ENCODE data around the gene GALNT2.

GALNT2 gene

DNA sequence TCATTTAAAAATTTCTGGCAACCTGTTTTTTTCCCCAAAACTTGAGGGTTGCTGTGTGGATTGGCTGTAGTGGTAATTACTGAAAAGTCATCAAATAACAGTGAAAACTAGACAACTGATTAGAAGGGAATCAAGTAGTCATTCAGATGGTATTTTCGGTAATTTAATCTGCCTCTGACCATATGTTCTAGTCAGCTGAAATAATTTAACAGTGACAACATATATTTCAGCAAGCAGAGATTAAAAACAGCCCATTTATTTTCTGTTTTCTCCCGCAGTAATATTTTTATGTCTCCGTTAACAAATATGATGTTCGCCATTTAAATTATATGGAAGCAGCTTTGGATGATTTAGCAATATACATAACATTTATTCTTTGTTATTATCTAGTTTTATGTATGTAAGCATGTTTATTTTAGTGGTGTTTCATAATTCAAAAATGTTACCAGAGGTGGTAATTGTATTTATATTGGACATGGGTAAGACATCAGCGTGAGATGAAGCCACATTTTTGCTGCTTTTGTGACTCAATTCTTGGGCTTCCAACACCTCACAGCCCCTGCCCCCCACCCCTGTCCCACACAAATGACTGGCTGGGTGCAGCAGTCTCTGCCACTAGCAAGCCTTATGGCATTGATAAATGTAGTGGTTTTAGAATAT is 104.4 kb downstream of the GALNT2 start:
- no peak for DNase-seq

DNA sequence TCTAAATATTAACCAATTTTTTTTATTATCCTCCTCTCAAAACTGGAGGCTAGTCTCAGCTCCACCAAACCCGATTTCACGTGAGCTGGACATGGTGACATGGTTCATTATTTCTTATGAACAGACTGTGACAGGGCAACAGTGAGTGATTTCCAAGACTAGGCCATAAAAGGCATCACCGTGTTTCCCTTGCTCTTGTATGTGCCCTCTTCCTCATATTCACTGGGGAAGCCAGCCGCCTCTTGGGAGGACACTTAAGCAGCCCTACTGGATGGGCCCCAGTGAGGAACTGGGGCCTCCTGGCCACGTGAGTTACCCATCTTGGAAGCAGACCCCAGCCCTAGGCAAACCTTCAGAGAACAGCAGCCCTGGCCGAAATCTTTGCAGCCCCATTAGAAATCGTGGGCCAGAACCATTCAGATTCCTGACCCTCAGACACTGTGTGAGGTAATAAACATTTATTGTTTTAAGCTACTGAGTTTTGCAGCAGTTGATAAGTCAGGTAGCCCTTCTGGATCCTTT is 105.0 kb downstream of the GALNT2 start:
- DNase-seq = no peak

DNA sequence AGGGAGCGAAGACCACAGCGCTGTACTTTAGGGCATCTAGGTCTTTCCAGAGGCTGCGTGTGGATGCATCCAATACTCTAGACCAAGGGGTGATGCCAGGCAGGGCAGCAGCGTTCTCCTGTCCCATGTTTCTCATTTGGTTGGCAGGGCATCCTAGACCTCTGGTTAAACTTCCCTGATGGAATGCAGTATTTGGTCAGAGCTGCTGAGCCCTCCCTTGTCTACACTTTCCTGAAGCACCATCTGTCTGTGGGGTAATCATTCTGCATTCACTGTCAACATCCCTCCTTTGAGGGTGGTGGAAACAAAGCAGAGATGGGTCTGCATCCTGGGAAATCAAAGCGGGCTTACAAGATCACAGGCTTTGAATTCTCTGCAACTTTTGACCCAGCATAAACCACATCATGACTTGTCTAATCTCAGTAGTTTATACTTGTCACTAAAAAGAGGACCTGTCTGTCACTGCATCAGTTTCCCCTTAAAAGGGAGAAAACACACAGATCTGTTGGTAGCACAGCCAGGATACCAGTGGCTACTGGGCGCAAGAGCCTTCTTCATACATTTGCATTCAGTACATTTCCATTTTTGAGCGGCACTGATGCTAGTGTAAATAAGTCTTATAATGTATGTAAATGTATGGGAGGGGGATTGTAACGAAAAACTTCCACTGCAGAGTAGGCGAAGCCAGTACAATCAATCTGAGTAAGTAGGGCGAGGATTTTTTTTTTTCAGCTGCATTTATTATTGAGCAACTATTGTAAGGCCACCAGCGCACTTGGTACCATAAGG is 106.3 kb downstream of the GALNT2 start:
- no peak for DNase-seq

DNA sequence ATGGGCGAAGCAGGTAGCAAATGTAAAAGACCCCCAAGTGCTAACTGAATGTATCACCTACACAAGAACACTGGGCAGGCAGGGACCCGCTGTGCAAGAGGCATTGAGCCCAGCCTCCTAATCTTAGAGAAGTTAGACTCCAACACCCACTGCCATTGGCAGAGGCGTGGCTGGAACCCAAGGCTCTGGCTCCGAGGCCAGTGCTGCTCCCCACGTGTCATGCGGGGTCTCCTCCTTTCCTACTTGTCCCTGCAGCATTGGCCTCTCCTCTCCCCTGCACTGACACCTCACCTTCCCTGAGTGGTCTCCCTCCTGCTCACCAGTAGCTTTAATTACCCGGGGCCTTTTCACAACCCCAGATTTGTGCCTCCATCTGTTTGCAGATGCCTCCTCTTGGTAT is 107.0 kb downstream of the GALNT2 start:
- no peak for DNase-seq

DNA sequence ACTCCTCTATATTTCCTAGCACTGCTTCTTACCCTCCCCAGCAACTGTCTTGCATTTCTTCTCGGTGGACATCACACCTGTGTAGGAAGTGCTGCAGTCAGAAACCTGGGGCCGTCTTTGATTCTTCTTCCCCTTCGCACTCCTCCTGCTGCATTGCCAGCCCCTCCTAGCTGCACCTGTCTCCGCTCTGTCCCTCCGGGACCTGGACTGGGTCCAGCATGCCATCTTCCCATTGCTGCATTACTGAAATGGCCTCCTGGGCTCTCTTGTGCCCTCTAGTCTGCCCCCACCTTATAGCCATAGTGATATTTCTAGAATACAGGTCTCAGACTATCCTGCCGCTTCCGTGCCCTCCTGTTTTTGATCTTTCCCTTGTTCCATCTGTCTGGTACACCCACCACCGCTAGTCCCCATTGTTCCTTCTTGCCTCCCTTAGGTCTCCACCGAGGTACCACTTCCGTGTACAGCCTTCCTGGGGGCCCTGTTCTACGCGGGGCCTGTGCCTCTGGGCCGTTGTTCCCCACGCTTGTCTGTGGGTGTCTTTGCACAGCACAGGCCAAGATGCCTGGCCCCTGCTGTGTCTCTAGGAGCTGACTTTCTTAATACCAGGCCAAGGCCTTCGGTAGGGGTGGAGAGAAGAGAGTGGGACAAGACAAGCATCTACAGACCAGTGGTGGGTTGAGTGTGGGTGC is 107.6 kb downstream of the GALNT2 start:
- DNase-seq = no peak

DNA sequence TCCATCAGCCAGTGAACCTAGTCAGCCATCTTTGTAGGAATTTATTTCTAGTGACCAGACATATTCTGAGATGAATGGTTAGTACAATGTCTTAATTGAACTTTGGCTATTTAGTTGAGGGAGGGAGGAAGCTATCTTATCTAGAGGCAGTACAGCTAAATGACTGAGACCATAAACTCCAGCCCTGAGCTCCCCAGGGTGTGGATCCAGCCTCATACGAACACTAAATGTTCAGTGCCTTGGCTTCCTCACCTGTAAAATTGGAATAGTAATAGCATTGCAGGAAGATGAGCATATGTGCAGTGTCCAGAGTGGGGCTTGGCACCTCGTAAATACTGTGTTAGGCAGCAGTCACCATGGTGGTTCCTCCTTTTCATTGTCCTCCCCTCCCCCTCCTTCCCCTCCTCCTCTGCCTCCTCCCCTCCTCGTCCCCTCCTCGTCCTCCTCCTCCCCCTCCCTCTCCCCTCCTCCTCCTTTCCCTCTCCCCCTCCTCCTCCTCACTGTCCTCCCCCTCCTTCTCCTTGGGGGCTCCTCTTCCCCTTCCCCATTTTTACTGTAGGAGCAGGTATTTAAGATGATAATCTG is 108.2 kb downstream of the GALNT2 start:
- no peak for DNase-seq

DNA sequence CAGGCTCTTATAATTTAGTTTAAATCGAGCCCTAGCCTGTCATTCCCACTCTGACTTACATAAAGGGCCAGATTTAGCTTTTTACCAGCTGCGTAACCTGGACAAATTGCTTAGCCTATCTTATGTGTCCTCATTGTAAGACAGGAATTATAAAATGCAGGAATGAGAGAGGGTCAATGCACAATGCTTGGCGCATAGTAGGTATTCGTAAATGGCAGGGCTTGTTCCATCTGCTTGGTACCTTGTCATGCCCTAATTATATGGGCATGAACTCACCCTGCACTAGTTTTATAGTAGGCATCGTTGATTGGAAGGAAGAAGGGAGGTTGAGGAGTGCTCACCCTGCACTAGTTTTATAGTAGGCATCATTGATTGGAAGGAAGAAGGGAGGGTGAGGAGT is 108.8 kb downstream of the GALNT2 start:
- DNase-seq = no peak

DNA sequence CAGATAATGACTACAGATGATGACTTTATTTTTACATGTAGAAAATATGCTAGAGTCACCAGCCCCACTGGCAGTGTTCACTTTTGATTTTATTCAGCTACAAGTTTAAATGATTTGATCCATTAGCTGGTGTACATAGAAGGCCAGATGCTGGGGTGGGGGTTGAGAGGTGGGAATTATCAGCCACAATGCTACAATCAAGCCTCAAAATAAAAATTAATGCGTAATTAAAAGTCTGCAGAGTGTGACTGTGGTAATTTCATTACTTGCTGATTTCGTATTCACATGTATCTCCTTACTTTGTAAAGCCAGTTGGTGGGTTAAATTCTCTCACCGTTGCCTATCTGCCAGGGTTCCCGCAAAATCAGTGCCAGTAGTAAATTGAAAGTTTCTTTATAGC is 109.3 kb downstream of the GALNT2 start:
- DNase-seq = no peak

DNA sequence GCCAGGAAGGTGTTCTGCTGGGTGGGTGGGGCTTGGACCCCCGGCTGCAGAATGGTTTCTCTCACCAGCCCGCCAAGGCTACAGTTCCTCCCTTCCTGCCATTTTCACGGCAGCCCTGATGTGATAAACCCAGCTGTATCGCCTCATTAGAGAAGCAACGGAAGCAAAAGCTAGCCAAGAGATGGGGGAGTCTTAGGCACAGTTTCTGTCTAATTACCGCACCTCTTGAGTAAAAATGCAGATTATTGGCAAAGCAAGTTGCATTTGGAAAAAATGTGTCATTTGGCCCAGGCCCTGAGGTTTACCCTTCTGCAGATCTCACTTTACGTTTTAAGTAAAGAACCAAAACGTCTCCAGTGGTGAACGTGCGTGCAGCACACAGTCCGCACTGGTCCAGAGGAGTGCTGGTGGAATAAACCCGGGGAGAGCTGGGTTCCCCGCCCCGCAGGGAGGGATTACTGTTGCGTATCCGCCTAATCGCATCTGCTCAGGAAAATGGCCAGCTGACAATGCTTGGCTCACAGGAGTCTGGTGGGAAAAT is 109.9 kb downstream of the GALNT2 start:
- peak; percentile 74 for DNase-seq

DNA sequence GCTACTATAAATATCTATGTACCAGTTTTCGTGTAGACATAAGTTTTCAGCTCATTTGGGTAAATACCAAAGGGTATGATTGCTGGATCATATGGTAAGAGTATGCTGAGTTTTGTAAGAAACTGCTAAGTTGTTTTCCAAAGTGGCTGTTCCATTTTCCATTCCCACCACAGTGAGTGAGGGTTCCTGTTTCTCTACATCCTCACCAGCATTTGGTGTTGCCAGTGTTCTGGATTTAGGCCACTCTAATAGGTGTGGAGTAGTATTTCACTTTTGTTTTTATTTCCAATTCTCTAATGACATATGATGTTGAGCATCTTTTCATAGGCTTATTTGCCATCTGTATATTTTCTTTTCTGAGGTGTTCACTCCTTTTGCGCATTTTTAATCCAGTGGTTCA is 112.2 kb downstream of the GALNT2 start:
- no peak for DNase-seq

DNA sequence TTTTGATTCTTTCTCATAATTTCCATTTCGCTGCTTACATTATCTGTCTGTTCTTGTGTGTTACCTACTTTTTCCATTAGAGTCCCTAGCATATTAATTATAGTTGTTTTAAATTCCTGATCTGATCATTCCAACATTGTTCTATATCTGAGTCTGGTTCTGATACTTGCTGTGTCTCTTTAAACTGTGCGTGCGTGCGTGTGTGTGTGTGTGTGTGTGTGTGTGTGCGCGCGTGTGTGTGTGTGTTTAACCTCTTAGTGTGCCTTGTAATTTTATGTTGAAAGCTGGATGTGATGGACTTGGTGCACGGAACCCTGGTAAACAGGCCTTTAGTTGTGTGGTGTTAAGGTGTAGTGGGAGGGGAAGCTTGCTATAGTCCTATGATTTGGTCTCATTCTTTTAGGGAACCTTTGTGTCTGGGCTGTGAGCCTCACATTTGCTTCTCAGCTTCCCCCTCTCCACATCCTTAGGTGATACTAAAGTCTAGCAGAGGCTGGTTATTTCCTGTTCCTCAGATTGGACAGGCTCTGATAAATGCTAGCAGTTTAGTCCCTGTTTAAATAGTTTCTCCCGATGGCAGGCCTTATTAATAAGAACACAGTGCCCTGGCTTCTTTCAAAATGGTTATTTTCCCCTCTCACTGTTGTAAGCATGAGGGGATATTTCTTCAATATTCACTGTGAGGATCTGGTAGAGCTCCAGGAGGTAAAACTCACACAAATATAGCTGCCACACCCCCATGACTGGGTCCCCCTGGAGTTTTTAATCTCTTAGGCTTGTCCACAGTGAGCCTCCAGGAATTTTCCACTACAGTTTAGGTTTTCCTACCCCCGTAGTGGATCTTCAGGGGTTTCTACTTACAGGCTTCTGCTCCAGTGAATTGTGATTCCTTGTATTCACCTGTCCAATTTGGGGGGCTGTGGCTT is 118.3 kb downstream of the GALNT2 start:
- no peak for DNase-seq

DNA sequence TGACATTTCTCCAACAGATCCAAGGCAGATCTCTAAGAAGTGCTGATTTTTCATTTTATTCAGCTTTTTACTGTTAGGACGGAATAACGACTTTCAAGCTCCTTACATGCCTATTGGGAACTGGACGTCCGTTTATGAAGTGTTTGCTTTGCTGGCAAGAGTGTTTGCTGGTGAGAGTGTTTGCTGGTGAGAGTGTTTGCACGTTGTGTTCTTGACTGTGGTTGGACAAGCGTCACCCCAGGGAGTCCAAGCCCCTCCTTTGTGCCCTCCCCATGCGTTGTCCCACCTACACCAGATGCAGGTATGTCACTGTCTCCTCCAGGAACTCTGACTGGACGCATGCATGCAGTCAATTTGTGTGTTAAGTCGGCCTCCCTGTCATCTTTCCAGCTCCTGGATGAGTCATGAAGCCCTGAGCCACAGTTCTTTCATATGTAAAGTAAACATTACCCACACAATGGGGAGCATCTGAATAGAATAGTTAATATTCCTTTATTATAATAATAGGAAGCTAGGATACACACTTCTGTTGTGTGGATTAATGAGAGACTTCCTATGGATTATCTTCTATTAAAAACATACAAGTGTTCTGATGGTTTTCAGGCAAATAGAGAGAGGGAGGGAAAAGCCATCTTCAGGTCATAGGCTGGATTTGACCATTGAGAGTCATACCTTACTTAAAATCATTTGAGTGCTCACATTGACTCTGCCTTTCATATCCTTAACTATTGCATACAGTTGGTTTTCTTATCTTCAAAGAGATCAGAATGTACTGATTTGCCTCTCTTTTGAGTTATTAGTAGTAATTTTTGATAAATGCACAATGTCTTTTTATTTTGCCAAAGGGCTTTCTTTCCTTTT is 119.2 kb downstream of the GALNT2 start:
- no peak for DNase-seq

DNA sequence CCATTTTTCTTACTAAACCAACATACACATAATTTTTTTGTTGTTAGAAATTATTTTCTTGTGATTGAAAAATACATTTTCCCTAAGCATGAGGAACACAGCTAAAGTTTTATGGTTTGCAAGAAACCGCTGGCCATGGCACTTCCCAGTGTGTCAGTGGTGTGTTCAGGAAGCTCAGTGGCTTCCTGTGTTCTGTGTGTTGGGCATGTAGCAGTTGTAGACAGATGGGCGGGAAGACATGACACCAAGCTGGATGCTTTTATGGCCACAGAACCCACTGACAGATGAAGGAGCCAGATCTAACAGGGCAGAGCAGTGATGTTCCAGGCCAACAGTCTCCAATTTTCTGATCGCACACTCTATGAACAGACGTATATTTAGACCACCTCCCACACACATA is 119.8 kb downstream of the GALNT2 start:
- DNase-seq = no peak

DNA sequence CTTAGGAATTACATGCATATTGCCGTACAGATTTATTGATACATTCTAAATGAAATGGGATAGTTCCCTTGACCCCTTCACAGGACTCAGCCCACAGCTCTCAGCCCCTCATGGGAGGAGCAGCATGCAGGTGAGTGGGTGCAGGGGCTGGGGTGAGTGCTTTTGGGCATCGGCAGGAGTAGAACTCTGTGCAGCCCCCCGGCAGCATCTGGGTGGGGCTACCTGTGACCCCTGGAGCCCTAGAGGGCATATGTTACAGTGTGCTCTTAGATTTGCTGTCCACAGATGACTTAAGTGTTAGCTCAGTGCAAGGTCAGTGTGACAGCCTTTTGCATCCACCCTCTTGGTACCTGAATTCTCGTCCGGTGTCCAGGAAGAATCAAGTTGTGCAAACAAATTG is 120.3 kb downstream of the GALNT2 start:
- no peak for DNase-seq

DNA sequence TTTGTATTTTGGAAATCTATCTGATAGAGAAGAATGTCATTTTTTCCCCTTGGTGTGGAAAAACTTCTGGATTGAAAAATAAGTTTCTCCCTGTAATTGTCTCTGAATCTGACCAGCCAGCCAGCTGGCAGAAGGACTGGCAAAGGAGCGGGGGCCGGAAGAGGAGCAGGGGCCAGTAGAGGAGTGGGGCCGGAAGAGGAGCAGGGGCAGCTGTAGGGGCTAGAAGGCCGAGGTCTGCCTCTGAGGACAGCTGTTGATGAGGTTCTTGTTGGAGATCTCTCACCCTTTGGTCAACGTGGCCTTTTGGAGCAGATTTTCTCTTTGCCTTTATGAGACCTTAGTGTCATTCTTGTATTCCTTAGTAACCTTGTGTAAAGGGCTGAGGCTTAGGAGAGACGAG is 121.8 kb downstream of the GALNT2 start:
- DNase-seq = no peak

DNA sequence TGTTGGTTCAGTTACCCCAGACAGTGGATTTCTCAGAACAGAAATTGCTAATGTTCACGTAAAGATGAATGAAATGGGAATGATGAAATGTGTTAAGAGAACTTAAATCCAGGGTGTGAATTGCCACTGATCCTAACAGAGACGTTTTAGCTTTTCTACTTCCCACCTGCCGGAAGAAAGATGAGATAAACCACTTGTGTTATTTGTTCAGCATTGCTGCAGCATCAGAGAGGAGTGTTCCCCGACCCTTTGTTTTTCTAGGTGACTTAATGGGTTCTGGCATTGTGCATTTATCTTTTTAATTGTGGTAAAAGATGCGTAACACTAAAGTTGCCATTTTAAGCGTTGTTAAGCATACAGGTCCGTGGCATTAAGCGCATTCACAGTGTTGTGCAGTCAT is 122.3 kb downstream of the GALNT2 start:
- no peak for DNase-seq

DNA sequence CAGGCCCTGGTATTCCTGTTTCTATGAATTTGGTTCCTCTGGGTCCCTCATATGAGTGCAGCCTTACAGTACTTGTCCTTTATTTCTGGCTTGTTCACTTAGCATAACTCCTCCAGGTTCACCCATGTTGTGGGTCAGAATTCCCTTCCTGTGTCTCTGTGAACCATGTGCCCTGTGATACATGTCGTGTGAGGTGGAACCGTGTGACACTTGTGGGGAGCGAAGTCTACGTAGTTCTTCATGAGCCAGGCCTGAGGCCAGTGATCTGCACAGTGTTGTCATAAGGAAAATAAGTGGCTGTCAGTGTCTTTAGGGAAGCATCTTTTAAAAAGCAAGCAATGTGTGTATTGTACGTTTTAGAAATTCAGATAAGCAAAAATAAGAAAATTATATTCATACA is 122.8 kb downstream of the GALNT2 start:
- no peak for DNase-seq

DNA sequence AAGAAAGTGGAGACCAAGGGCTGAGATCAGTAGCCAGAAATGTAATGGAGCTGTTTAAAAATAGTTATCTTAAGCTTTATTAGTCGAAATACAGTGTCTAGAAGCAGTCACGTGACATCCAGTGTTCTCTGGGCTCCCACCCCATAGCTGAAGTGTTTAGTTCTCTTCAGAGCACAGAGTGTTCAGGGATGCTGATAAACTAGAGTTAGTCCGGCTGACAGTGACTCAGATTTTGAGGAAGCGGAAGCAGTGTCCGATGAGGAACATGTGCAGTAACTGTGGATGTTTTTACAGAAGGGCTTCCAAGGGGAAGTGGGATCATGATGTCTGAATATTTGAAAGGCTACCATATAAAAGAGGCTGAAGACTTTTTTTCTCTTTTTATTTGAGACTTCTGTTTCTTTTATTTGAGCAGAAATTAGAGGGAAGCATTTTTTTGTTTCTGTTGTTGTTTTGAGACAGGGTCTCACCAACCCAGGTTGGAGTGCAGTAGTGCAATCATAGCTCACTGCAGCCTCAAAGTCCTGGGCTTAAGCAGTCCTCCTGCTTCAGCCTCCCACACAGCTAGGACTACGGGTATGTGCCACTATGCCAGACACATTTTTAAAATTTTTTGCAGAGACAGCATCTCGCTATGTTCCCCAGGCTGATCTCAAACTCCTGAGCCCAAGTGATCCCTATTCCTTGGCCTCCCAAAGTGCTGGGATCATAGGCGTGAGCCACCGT is 124.2 kb downstream of the GALNT2 start:
- DNase-seq = no peak

DNA sequence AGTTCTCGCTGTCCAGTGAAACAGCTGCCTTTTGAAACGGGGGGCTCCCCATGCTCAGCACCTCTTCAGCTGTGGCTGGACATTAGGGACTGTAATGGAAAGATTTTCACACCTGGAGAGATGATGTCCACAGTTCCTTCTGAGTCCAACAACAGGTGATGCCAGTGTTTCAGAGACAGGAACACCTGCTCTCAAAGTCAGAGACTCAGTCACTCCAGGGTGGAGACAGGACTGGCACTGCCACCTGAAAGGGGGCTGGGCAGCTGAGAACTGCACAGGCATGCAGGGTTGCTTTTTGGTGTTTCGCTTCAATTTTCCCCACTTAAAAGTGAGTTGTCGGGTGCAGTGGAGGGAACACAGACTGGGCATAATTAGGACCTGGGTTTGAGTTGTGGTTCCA is 124.8 kb downstream of the GALNT2 start:
- no peak for DNase-seq

DNA sequence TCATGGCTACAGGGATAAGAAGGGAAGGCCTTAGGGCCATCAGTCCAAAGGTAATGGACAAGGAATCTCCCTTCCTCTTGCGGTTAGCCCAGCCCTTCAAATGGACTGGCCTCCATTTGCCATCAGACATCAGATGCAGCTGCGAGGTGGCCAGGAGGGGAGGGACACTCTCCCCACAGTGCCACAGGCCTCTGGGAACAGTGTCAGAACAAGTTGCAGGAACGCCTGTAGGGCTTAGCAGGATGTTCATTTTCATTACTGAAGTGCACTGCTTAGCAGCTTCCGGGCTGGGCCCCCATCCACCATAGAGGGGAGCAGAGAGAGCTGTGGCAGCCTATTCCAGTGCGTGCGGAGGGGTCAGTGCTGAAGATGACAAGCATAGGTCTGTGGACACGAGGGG is 127.5 kb downstream of the GALNT2 start:
- no peak for DNase-seq

All from right forelimb (tissue), 1 donor.